Mesenchymal stem cell (in vitro differentiated cells and primary cell): ENCODE measurements around the gene KLC4.
A peak's percentile ranks its signal among the peaks of the same experiment; 100 is the strongest.

Experiments
- DNase-seq: peaks from one replicate; pipeline ENCODE4 v3.0.0-alpha.2; 2013
- H2AFZ ChIP-seq: one replicate; pipeline ENCODE4 v1.6.1; 2013; ENCODE audit warnings: low read depth, mild to moderate bottlenecking, control low read depth, inconsistent platforms, low read length, moderate library complexity
- H2AK5ac ChIP-seq: 2 replicates; pipeline ENCODE4 v1.6.1; 2013; ENCODE audit warnings: low read length, moderate library complexity, mild to moderate bottlenecking, inconsistent platforms; ENCODE audit not compliant: severe bottlenecking
- H2BK120ac ChIP-seq: one replicate; pipeline ENCODE4 v1.6.1; 2013; ENCODE audit warnings: low read depth, mild to moderate bottlenecking, inconsistent platforms, low read length, moderate library complexity
- H2BK12ac ChIP-seq, 2 experiments: one replicate each; pipeline ENCODE4 v1.6.1; 2013; ENCODE audit warnings: inconsistent platforms in 2 of 2, low read length in 2 of 2, mild to moderate bottlenecking in 2 of 2, moderate library complexity in 2 of 2, control low read depth in 1 of 2
- H2BK15ac ChIP-seq: one replicate; pipeline ENCODE4 v1.6.1; 2013; ENCODE audit warnings: mild to moderate bottlenecking, low read depth, inconsistent platforms; ENCODE audit not compliant: poor library complexity, severe bottlenecking
- H2BK5ac ChIP-seq: 2 replicates; pipeline ENCODE4 v1.6.1; 2013; ENCODE audit warnings: low read depth, mild to moderate bottlenecking, low read length, control low read depth, inconsistent platforms; ENCODE audit not compliant: poor library complexity, severe bottlenecking
- H3K14ac ChIP-seq, 2 experiments: one replicate each; pipeline ENCODE4 v1.6.1; 2013; ENCODE audit warnings: inconsistent platforms in 2 of 2, low read length in 2 of 2, control low read depth in 1 of 2, mild to moderate bottlenecking in 1 of 2, moderate library complexity in 1 of 2
- H3K18ac ChIP-seq, 2 experiments: one replicate each; pipeline ENCODE4 v1.6.1; 2013; ENCODE audit warnings: inconsistent platforms in 2 of 2, low read length in 2 of 2, control low read depth in 1 of 2, low read depth in 1 of 2, mild to moderate bottlenecking in 1 of 2
- H3K23ac ChIP-seq, 2 experiments: one replicate each; pipeline ENCODE4 v1.6.1; 2013; ENCODE audit warnings: inconsistent platforms in 2 of 2, low read length in 2 of 2, mild to moderate bottlenecking in 2 of 2, moderate library complexity in 2 of 2, control low read depth in 1 of 2
- H3K27ac ChIP-seq: 2 replicates; pipeline ENCODE4 v1.5.1; 2013; ENCODE audit warnings: mild to moderate bottlenecking, moderate library complexity, low read length, control low read depth, inconsistent platforms; ENCODE audit not compliant: poor library complexity, severe bottlenecking
- H3K27me3 ChIP-seq, 2 experiments: 2 replicates each; pipeline versions ENCODE4 v1.6.1 to v1.7.0; 2013; ENCODE audit warnings: low read length in 2 of 2, mild to moderate bottlenecking in 2 of 2, moderate library complexity in 2 of 2, control low read depth in 1 of 2, inconsistent platforms in 1 of 2; ENCODE audit not compliant: control insufficient read depth in 1 of 2, insufficient read depth in 1 of 2
- H3K36me3 ChIP-seq, 2 experiments: 2 replicates each; pipeline versions ENCODE4 v1.6.1 to v1.7.0; 2013; ENCODE audit warnings: low read length in 2 of 2, control low read depth in 1 of 2, inconsistent platforms in 1 of 2, low read depth in 1 of 2, mild to moderate bottlenecking in 1 of 2; ENCODE audit not compliant: insufficient read depth in 2 of 2, control insufficient read depth in 1 of 2
- H3K4ac ChIP-seq, 2 experiments: one replicate each; pipeline ENCODE4 v1.6.1; 2013; ENCODE audit warnings: inconsistent platforms in 2 of 2, low read length in 2 of 2, mild to moderate bottlenecking in 2 of 2, moderate library complexity in 2 of 2, control low read depth in 1 of 2, low read depth in 1 of 2
- H3K4me1 ChIP-seq: 2 replicates; pipeline ENCODE4 v1.6.1; 2013; ENCODE audit warnings: low read depth, low read length, control low read depth; ENCODE audit not compliant: control insufficient read depth, insufficient read depth
- H3K4me2 ChIP-seq: 2 replicates; pipeline ENCODE4 v1.6.1; 2013; ENCODE audit warnings: low read length, mild to moderate bottlenecking, inconsistent platforms; ENCODE audit not compliant: poor library complexity, severe bottlenecking
- H3K4me3 ChIP-seq, 2 experiments: 2 replicates each; pipeline versions ENCODE4 v1.5.1 to v1.7.0; 2013; ENCODE audit warnings: low read length in 2 of 2, mild to moderate bottlenecking in 2 of 2, control low read depth in 1 of 2, low read depth in 1 of 2; ENCODE audit not compliant: insufficient read depth in 1 of 2
- H3K79me1 ChIP-seq: replicated peaks from 2 replicates; pipeline ENCODE4 v1.6.1; 2013; ENCODE audit warnings: mild to moderate bottlenecking, control low read depth, low read length, inconsistent platforms; ENCODE audit not compliant: poor library complexity, severe bottlenecking
- H3K9ac ChIP-seq: 2 replicates; pipeline ENCODE4 v1.7.0; 2013; ENCODE audit warnings: mild to moderate bottlenecking, low read length, moderate library complexity
- H3K9me3 ChIP-seq: 2 replicates; pipeline ENCODE4 v1.7.0; 2013; ENCODE audit warnings: mild to moderate bottlenecking, low read length; ENCODE audit not compliant: control insufficient read depth
- H4K8ac ChIP-seq: one replicate; pipeline ENCODE4 v1.6.1; 2013; ENCODE audit warnings: inconsistent platforms, mild to moderate bottlenecking, low read length, moderate library complexity
- H4K91ac ChIP-seq: one replicate; pipeline ENCODE4 v1.6.1; 2013; ENCODE audit warnings: mild to moderate bottlenecking, low read length, inconsistent platforms
- WGBS: methylation state at CpG from one replicate; pipeline ENCODE4 v1.1.7; 2013; ENCODE audit warnings: mixed read lengths; 5-methylcytosine and 5-hydroxymethylcytosine counted together

The KLC4 gene

DNA sequence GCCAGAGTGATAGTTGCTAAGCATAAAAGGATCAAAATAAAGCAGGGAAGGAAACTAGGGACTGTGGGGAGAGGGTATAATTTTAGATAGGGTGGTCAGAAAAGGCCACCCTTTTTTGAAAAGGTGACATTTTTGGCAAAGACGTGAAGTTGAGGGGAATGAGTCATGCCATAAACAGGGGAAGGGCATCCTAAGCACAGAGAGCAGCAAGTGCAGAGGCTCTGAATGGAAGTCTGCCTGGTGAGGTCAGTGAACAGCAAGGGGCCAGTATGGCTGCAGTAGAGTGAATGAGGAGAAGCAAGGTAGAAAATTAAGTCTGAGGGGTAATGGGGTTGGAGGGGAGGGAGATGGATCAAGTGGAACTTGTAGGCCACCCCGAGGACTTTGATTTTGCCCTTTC, 2.4 kb downstream of the KLC4 start:
- DNase-seq, result no peak
- no peak overlapping the region for H3K4ac ChIP-seq
- H2AK5ac ChIP-seq, result no peak overlapping the region
- no peak overlapping the region for H3K4me2 ChIP-seq
- H3K79me1 ChIP-seq, result peaks cover 17% of the 10 kb centered on the region
- H3K18ac ChIP-seq, result no peak overlapping the region
- H2BK120ac ChIP-seq, result no peak overlapping the region
- H3K4me1 ChIP-seq, result peaks cover 11% of the 10 kb centered on the region
- no peak overlapping the region for H3K4me3 ChIP-seq
- H2BK12ac ChIP-seq, result no peak overlapping the region
- H2AFZ ChIP-seq, result no peak overlapping the region
- no peak overlapping the region for H4K91ac ChIP-seq
- H3K36me3 ChIP-seq, result peaks cover 40 to 41% of the 10 kb centered on the region in 2 experiments
- no peak overlapping the region for H2BK15ac ChIP-seq
- 57% methylated on average over 2 of the region's 2 CpGs for WGBS
- no peak overlapping the region for H2BK5ac ChIP-seq
- H3K23ac ChIP-seq, result no peak overlapping the region
- no peaks in the 10 kb centered on the region for H3K27me3 ChIP-seq
- H3K27ac ChIP-seq, result no peak overlapping the region
- H3K9me3 ChIP-seq, result no peaks in the 10 kb centered on the region
- H4K8ac ChIP-seq, result no peak overlapping the region
- no peak overlapping the region for H3K9ac ChIP-seq
- H3K14ac ChIP-seq, result no peak overlapping the region

DNA sequence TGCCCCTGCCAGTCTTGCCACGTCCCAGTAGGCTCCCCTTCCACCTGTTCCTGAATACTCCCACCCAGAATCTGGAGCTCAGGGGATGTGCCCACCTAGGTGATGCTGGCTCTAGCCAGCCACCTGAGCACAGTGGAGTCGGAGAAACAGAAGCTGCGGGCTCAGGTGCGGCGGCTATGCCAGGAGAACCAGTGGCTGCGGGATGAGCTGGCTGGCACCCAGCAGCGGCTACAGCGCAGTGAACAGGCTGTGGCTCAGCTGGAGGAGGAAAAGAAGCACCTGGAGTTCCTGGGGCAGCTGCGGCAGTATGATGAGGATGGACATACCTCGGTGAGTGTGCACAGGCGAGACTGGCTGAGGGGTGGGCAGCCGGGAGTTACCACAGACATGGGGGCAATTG, 3.4 kb downstream of the KLC4 start:
- no peak for DNase-seq
- H3K9me3 ChIP-seq, result no peaks in the 10 kb centered on the region
- H3K4ac ChIP-seq, result no peak overlapping the region
- no peak overlapping the region for H3K27ac ChIP-seq
- 95% methylated on average over 12 of the region's 12 CpGs for WGBS
- H2BK12ac ChIP-seq, result no peak overlapping the region
- H2BK120ac ChIP-seq, result no peak overlapping the region
- no peak overlapping the region for H2BK15ac ChIP-seq
- no peak overlapping the region for H3K4me3 ChIP-seq
- H3K23ac ChIP-seq, result no peak overlapping the region
- H3K36me3 ChIP-seq, result peaks cover 32 to 37% of the 10 kb centered on the region in 2 experiments
- no peak overlapping the region for H3K4me2 ChIP-seq
- no peak overlapping the region for H3K14ac ChIP-seq
- H2AK5ac ChIP-seq, result peak overlapping the region; percentile 10
- no peaks in the 10 kb centered on the region for H3K27me3 ChIP-seq
- no peak overlapping the region for H3K9ac ChIP-seq
- H2BK5ac ChIP-seq, result no peak overlapping the region
- peaks cover 17% of the 10 kb centered on the region for H3K79me1 ChIP-seq
- no peak overlapping the region for H3K18ac ChIP-seq
- H4K8ac ChIP-seq, result no peak overlapping the region
- H3K4me1 ChIP-seq, result peaks cover 11% of the 10 kb centered on the region
- no peak overlapping the region for H4K91ac ChIP-seq
- no peak overlapping the region for H2AFZ ChIP-seq

DNA sequence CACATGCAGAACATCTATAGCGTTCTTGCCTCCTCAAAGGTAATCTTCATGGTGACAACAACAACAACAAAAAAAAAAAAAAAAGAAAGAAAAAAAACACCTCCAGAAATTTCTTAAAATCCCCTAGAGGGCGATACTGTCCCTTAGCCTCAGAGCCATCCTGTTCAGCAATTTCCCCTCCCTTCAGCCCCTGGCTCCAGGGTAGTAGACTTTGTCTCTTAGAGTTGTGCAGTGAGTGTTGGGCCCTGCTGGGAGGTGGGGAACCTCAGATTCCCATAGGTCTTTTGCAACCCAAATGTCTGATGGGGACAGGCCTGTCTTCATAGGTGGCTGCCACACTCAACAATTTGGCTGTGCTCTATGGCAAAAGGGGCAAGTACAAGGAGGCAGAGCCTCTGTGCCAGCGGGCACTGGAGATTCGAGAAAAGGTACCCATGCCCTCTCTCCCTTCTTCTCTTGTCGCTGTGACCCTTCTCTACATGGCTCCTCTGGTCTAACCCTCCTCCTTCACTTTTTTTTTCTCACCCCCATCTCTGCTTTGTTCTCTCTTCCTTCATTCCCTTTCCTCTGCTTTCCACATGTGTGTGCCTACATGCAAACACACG, 10.7 kb downstream of the KLC4 start:
- Histone ChIP-seq H4K8ac (peak overlapping the region; percentile 30), H4K91ac (no peak overlapping the region), H3K79me1 (peaks cover 2% of the 10 kb centered on the region), H3K23ac (no peak overlapping the region), H3K36me3 (peaks cover 48 to 51% of the 10 kb centered on the region in 2 experiments), H3K4ac (peak overlapping the region in 1 of 2 experiments; percentile 20), H3K18ac (no peak overlapping the region), H3K14ac (no peak overlapping the region), H3K4me2 (no peak overlapping the region), H3K9ac (no peak overlapping the region), H2BK120ac (no peak overlapping the region), H2BK15ac (no peak overlapping the region), H3K27me3 (no peaks in the 10 kb centered on the region), H3K27ac (no peak overlapping the region), H3K4me1 (peaks cover 14% of the 10 kb centered on the region), H3K9me3 (no peaks in the 10 kb centered on the region), H3K4me3 (no peak overlapping the region), H2BK12ac (peak overlapping the region in 1 of 2 experiments; percentile 1), H2AFZ (no peak overlapping the region), H2BK5ac (no peak overlapping the region), H2AK5ac (no peak overlapping the region)
- peak; percentile 72 for DNase-seq
- WGBS, result 64% methylated on average over 5 of the region's 6 CpGs

DNA sequence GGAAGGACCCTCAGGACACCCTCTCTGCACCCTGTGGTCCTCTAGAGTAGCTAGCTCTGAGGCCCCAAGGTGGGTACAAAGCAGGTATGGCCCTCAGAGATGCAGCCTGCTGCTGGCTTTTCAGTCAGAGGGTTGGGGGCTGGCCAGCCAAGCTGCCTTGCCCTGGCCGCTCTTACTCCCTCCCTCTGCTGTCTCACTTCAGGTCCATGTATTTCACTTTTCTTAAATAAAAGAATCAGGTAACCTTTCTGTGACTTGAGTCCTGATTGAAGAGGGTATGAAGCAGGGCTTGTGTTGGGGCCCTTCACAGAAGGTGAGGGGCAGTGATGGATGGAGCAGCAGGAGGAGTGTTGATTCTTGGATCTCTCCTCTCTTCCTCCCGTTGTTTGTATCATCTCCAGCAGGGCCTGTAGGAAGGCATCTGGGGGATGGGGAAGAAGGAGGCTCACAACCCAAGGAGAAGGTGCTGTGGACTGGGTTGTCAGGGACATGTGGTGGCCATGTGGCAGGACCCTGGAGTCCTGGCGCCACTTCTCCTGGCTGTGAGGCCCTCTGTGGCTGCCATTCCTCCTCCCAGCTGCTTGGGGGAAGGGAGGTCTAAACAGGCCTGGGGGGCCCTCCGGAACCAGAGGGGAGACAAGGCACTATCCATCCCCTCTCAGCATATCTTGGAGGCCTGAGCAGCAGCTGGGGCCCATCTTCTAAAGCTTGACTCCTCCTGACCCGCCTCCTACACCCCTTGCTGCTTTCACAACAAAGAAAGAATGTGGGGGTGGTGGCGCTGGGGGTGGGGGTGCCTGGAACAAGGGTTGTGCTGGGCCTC, 15.6 kb downstream of the KLC4 start:
- peak overlapping the region; percentile 63 to 68 for H3K18ac ChIP-seq
- 83% methylated on average over 1 of the region's 6 CpGs for WGBS
- peak; percentile 71 for DNase-seq

More for the DNA sequence above, 15.6 kb downstream of the KLC4 start:
- H3K4me3 ChIP-seq, result peak overlapping the region in 1 of 2 experiments; percentile 70
- H2BK5ac ChIP-seq, result peak overlapping the region; percentile 94
- H4K91ac ChIP-seq, result peak overlapping the region; percentile 76
- no peak overlapping the region for H2BK120ac ChIP-seq
- no peak overlapping the region for H2AFZ ChIP-seq
- peaks cover 31 to 33% of the 10 kb centered on the region in 2 experiments for H3K36me3 ChIP-seq
- peak overlapping the region in 1 of 2 experiments; percentile 19 for H3K23ac ChIP-seq
- H4K8ac ChIP-seq, result peak overlapping the region; percentile 94
- H3K9me3 ChIP-seq, result no peaks in the 10 kb centered on the region
- peaks cover 38% of the 10 kb centered on the region for H3K4me1 ChIP-seq
- H3K14ac ChIP-seq, result peak overlapping the region in 1 of 2 experiments; percentile 41
- H3K27ac ChIP-seq, result peak overlapping the region; percentile 97
- no peaks in the 10 kb centered on the region for H3K27me3 ChIP-seq
- H2BK12ac ChIP-seq, result peak overlapping the region; percentile 28 to 64
- H3K79me1 ChIP-seq, result peaks cover 3% of the 10 kb centered on the region
- peak overlapping the region; percentile 87 for H2AK5ac ChIP-seq
- peak overlapping the region; percentile 85 for H3K4me2 ChIP-seq
- H3K9ac ChIP-seq, result peak overlapping the region; percentile 63
- H2BK15ac ChIP-seq, result peak overlapping the region; percentile 66
- peak overlapping the region in 1 of 2 experiments; percentile 47 for H3K4ac ChIP-seq
